GM12878 (cell line): ENCODE results near the gene DTX2. TPM values are rescaled to one million over a fixed set of nuclear protein-coding genes. Genes with fewer than 3 reads are reported as not detected.
"Not testable (repeated sequence)": the region's sequence is repeated elsewhere in the genome, so short reads cannot be mapped to it uniquely, and the experiment has no call there.

Source experiments
- ATAC-seq: fragments of 200-7000 bp; cut with Tn5 transposase; 3 replicates; pipeline ENCODE4 v1.9.1; 2020; ENCODE audit warnings: mild to moderate bottlenecking, moderate library complexity
- BruUV-seq: library from RNA; stranded (reverse); fragments of 400-500 nt; replicated peaks from 2 replicates; lab custom pipeline; 2021; lab: Mats Ljungman, UMichigan
- CTCF ChIA-PET: fragments of 300-600 bp; sonication (Branson Sonifier 250); formaldehyde crosslinking; extraction: SDS; loops from one replicate; lab custom pipeline; 2021; ENCODE audit warnings: inconsistent platforms; lab: Yijun Ruan, JAX
- POLR2A ChIA-PET: fragments of 350-600 bp; formaldehyde crosslinking; extraction: SDS; loops from one replicate; lab custom pipeline; 2021; ENCODE audit warnings: inconsistent platforms; lab: Charles Lee
- RAD21 ChIA-PET: fragments of 300-600 bp; sonication (Branson Sonifier 250); formaldehyde crosslinking; loops from one replicate; lab custom pipeline; 2023; ENCODE audit warnings: antibody characterized with exemption; ENCODE audit not compliant: unreplicated experiment; lab: Charles Lee
- SMC1A ChIA-PET: fragments of 300-600 bp; sonication (Branson Sonifier 250); formaldehyde crosslinking; loops from one replicate; lab custom pipeline; 2023; ENCODE audit not compliant: unreplicated experiment, uncharacterized antibody; lab: Charles Lee
- DNase-seq: peaks from one replicate; pipeline ENCODE4 v3.0.0-alpha.2; 2011; ENCODE audit warnings: low read depth, low spot score
- FAIRE-seq: peaks from 3 replicates; lab custom pipeline; 2011; peaks lifted over from hg19 to GRCh38; lab: Jason Lieb, UNC
- H2AFZ ChIP-seq: 2 replicates; pipeline ENCODE4 v1.6.0; 2011; ENCODE audit warnings: low read depth, low read length, control low read depth; ENCODE audit not compliant: control insufficient read depth
- H3K27ac ChIP-seq: 2 replicates; pipeline ENCODE4 v1.5.1; 2011; ENCODE audit warnings: control low read depth; ENCODE audit not compliant: control insufficient read depth, insufficient read depth
- H3K27me3 ChIP-seq, 2 experiments: replicated peaks in 1 of 2; 2 replicates each; pipeline versions ENCODE4 v1.6.0 to v1.6.1; 2011; ENCODE audit warnings: low read length in 1 of 2; ENCODE audit not compliant: control insufficient read depth in 2 of 2, insufficient read depth in 2 of 2
- H3K36me3 ChIP-seq, 2 experiments: 2 replicates each; pipeline ENCODE4 v1.5.1; 2011; ENCODE audit warnings: low read length in 1 of 2; ENCODE audit not compliant: control insufficient read depth in 2 of 2, insufficient read depth in 2 of 2
- H3K4me1 ChIP-seq: 2 replicates; pipeline ENCODE4 v1.6.1; 2011; ENCODE audit warnings: mild to moderate bottlenecking, low read length, moderate library complexity, mixed read lengths; ENCODE audit not compliant: control insufficient read depth, insufficient read depth
- H3K4me2 ChIP-seq: 2 replicates; pipeline ENCODE4 v1.6.0; 2011; ENCODE audit warnings: control low read depth; ENCODE audit not compliant: control insufficient read depth, insufficient read depth
- H3K4me3 ChIP-seq: fragments of 200-600 bp; sonication (generic); 2 replicates; pipeline ENCODE4 v1.5.1; 2016
- H3K79me2 ChIP-seq: 2 replicates; pipeline ENCODE4 v1.6.0; 2011; ENCODE audit warnings: low read length; ENCODE audit not compliant: control insufficient read depth, insufficient read depth
- H3K9ac ChIP-seq: 2 replicates; pipeline ENCODE4 v1.8.0; 2011; ENCODE audit warnings: low read length, control low read depth, mixed read lengths; ENCODE audit not compliant: control insufficient read depth, insufficient read depth
- H3K9me3 ChIP-seq: replicated peaks from 3 replicates; pipeline ENCODE4 v1.5.1; 2011; ENCODE audit warnings: mild to moderate bottlenecking, low read length; ENCODE audit not compliant: control insufficient read depth, insufficient read depth
- H4K20me1 ChIP-seq: 2 replicates; pipeline ENCODE4 v1.6.0; 2011; ENCODE audit not compliant: control insufficient read depth, insufficient read depth
- RUNX3 ChIP-seq: IDR thresholded peaks from 2 replicates; pipeline ENCODE4 v1.6.1; 2012; ENCODE audit warnings: low read length, inconsistent platforms
- WGBS: methylation state at CpG from one replicate; pipeline ENCODE4 v1.1.6; 2016; ENCODE audit warnings: low lambda C conversion rate; ENCODE audit not compliant: insufficient replicate concordance, insufficient coverage; ENCODE audit errors: missing lambda C conversion rate; 5-methylcytosine and 5-hydroxymethylcytosine counted together
- in situ Hi-C: fragments of 300-500 bp; cut with MboI; formaldehyde crosslinking; loops from 9 replicates; pipeline ENCODE4 v1.14.3; 2018; ENCODE audit warnings: mixed read lengths
- intact Hi-C: fragments of 100-400 bp; cut with micrococcal nuclease; formaldehyde crosslinking; loops from one replicate; pipeline ENCODE4 v1.14.2; 2022; ENCODE audit not compliant: unreplicated experiment
- polyA plus RNA-seq, 11 experiments: library from polyadenylated mRNA; depleted of rRNA in 4 of 11; unstranded in 6 of 11; stranded (reverse) in 5 of 11; fragments of >200 nt; fragmentation: Nextera tagmentation in 4 of 11; fragmentation: Illumina TruSeq in 1 of 11; extraction: Ambion mirVana in 4 of 11; extraction: Trizol in 1 of 11; gene quantifications; 1 replicate in 1 of 11; 2 replicates in 10 of 11; pipeline versions ENCODE4 v1.2.1 to v1.2.3, GENCODE V29; 2011 to 2016; ENCODE audit warnings: inconsistent platforms in 2 of 11, missing spikeins in 2 of 11, low read depth in 1 of 11
- total RNA-seq, 4 experiments: library from RNA; depleted of rRNA in 3 of 4; stranded (reverse); fragments of >200 nt in 3 of 4; fragmentation: Illumina TruSeq in 1 of 4; extraction: Trizol in 1 of 4; gene quantifications; 2 replicates each; pipeline versions ENCODE4 v1.2.1 to v1.2.3, GENCODE V29; 2013 to 2021

Gene DTX2
- total and polyA plus RNA-seq, 10 of the 15 experiments (the other 5 are each of a cell fraction or from before 2014, with no cell fraction given) = 0.14 to 31.0 (median 11.0) TPM

DNA sequence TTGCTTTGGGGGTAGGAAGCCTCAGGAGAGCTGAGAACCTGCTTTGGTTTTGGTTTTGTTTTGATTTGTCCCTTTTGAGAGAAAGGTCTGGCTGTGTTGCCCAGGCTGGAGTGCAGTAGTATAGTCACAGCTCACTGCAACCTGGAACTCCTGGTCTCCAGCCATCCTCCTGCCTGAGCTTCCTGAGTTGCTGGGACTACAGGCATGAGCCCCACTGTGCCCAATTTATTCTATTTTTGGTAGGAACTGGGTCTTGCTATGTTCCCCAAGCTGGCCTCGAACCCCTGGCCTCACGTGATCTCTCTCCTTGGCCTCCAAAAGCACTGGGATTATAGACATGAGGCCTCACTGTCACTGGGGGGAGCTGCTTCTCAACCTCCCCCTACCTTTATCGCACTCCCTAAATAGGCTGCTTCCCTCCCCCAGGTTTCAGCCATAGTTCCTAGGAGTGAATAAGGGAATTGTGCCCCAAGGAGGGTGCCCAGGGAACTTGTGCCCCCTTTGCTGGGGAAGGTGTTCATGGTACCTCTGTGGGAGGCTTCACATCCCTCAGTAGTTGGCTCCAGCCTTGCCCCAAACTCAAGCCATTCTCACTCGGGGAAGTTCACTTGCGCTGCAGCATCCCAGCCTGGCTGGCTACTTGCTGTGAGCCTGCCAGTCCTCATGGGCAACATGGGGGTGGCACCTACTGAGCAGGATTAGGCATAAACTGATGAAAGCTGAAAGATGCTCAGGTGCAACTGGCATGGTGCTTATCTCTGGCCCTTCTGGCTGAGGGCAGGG lies 18.7 kb upstream of the DTX2 start:
- POLR2A ChIA-PET = interaction anchor here (0.7 kb wide), 2 partner anchors 64 to 83 kb away, joined by 3 read pairs; no protein-coding TSS in a partner anchor
- ATAC-seq, H2AFZ ChIP-seq, BruUV-seq, H3K9me3 ChIP-seq, H3K4me3 ChIP-seq, RAD21 ChIA-PET, CTCF ChIA-PET, FAIRE-seq, H3K4me2 ChIP-seq, in situ Hi-C loops, H3K79me2 ChIP-seq, H3K27me3 ChIP-seq, H3K27ac ChIP-seq, H3K9ac ChIP-seq, intact Hi-C loops, H3K36me3 ChIP-seq, SMC1A ChIA-PET, H4K20me1 ChIP-seq, DNase-seq: not testable (repeated sequence)
- H3K4me1 ChIP-seq = peaks cover 12% of the 10 kb centered on the region
- 95% methylated on average over 5 of the region's 5 CpGs for WGBS

DNA sequence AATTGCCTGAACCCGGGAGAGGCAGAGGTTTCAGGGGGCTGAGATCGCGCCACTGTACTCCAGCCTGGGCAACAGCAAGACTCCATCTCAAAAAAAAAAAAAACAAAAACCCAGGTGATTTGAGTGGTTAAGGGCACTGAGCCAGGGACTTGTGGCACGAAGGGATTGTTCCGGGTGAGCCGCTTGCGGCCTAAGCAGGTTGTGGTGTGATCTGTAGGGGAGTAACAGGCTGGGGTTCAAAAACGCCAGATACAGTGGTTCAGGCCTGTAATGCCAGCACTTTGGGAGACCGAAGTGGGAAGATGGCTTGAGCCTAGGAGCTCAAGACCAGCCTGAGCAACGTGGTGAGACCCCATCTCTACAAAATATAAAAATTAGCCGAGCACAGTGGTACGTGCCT lies 17.7 kb upstream of the DTX2 start:
- H3K79me2 ChIP-seq, H3K27ac ChIP-seq, H3K4me3 ChIP-seq, H2AFZ ChIP-seq, H3K27me3 ChIP-seq, H3K9me3 ChIP-seq: not testable (repeated sequence)
- peaks cover 12% of the 10 kb centered on the region for H3K4me1 ChIP-seq
- peak; percentile 16 for DNase-seq
- peak; percentile 29 for TF ChIP-seq RUNX3
- TF ChIP-seq, all 136 proteins: peak for 1; not testable (repeated sequence) for 135
- POLR2A ChIA-PET = interaction anchor here (0.7 kb wide), 2 partner anchors 65 to 84 kb away, joined by 3 read pairs; no protein-coding TSS in a partner anchor
- ATAC-seq (peak; percentile 73), FAIRE-seq (peak; percentile 66)
- RAD21 ChIA-PET, BruUV-seq, H3K36me3 ChIP-seq, SMC1A ChIA-PET, intact Hi-C loops, in situ Hi-C loops, CTCF ChIA-PET, H3K9ac ChIP-seq, H3K4me2 ChIP-seq, H4K20me1 ChIP-seq: not testable (repeated sequence)
- 93% methylated on average over 9 of the region's 12 CpGs for WGBS
